ENCODE measurements around the gene UBLCP1. TPM values are rescaled to one million over a fixed set of nuclear protein-coding genes. Genes with fewer than 3 reads are reported as not detected.

Gene UBLCP1
- total and polyA plus RNA-seq, 2 donors (not counting 1 experiment from before 2014, with no cell fraction given) = 13.9 to 30.4 TPM

DNA sequence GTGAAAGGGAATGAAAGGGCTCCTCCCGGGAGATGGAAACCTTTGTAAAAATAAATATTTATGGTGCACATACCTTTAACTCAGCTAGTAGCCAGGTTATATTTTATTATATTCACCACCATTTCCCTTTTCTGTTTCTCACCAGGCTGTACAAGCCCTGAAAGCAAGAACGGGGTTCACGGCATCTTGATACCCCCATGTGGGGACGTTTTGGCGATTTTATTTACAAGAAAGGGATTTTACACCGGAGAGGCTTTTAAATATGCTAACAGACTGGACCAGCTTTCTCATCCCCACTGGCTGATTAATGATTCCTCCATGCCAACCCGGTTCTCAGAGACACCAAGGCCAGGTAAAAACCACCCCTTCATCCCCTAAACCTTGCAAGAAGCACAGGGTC lies 48.0 kb downstream of the UBLCP1 start:
- Histone ChIP-seq H4K20me1 (ENCODE audit: control insufficient read depth, extremely low read depth, insufficient read depth, low read length) (no peaks in the 10 kb centered on the region), H2AFZ (ENCODE audit: low read length) (no peak overlapping the region), H3K79me2 (ENCODE audit: control insufficient read depth, insufficient read depth, low read length) (no peaks in the 10 kb centered on the region), H3K4me1 (ENCODE audit: control insufficient read depth, extremely low read depth, insufficient read depth, low read length) (no peaks in the 10 kb centered on the region), H3K4me3 (replicated peaks in 1 of 4; ENCODE audit: control extremely low read depth in 1 of 4, insufficient read depth in 1 of 4, low read depth in 3 of 4, low read length in 4 of 4) (no peak overlapping the region), H3K9me3 (ENCODE audit: control insufficient read depth, insufficient read depth, low read depth, low read length) (no peaks in the 10 kb centered on the region), H3K9ac (ENCODE audit: insufficient read depth, low read length) (no peak overlapping the region), H3K27me3 (ENCODE audit: control insufficient read depth, insufficient read depth, low read length) (peaks cover 29% of the 10 kb centered on the region), H3K4me2 (ENCODE audit: extremely low read depth, insufficient read depth, low read length) (no peak overlapping the region), H3K27ac (ENCODE audit: insufficient read depth, low read length) (no peak overlapping the region), H3K36me3 (ENCODE audit: control insufficient read depth, insufficient read depth, low read length) (no peaks in the 10 kb centered on the region)
- no peak for DNase-seq (ENCODE audit: low read depth in 2 of 2)
- TF ChIP-seq, protein P1, sequence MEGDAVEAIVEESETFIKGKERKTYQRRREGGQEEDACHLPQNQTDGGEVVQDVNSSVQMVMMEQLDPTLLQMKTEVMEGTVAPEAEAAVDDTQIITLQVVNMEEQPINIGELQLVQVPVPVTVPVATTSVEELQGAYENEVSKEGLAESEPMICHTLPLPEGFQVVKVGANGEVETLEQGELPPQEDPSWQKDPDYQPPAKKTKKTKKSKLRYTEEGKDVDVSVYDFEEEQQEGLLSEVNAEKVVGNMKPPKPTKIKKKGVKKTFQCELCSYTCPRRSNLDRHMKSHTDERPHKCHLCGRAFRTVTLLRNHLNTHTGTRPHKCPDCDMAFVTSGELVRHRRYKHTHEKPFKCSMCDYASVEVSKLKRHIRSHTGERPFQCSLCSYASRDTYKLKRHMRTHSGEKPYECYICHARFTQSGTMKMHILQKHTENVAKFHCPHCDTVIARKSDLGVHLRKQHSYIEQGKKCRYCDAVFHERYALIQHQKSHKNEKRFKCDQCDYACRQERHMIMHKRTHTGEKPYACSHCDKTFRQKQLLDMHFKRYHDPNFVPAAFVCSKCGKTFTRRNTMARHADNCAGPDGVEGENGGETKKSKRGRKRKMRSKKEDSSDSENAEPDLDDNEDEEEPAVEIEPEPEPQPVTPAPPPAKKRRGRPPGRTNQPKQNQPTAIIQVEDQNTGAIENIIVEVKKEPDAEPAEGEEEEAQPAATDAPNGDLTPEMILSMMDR (conservative IDR thresholded peaks at IDR 0.05 in 1 of 2, IDR thresholded peaks at IDR 0.05 in 1 of 2; ENCODE audit: low read depth in 1 of 2, low read length in 2 of 2) = no peak
- TF ChIP-seq EZH2 (IDR thresholded peaks at IDR 0.05; ENCODE audit: low read length, missing control alignments) = no peak

DNA sequence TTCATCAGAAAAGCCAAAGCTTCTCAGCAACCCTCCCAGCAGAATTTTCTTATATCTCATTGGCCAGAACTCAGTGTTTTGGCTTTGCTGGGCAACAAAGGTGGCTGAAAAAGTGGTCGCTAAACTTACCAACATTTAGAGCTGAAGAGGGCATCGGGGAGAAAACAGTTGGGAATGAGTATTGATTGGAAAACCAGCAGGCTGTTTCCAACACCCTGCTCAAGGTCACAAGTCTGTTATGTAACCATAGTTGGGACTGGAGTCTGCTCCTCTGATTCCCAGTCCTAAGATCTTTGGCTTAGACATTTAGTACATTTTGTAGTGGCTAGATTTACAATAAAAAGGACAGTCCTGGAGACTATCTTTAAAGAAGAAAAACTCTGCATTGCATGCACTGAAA lies 50.1 kb downstream of the UBLCP1 start:
- no peaks in the 10 kb centered on the region for H3K9me3 ChIP-seq (ENCODE audit: control insufficient read depth, insufficient read depth, low read depth, low read length)
- H2AFZ ChIP-seq (ENCODE audit: low read length) = no peak overlapping the region
- H3K27ac ChIP-seq (ENCODE audit: insufficient read depth, low read length) = no peak overlapping the region
- H3K79me2 ChIP-seq (ENCODE audit: control insufficient read depth, insufficient read depth, low read length) = no peaks in the 10 kb centered on the region
- no peak for DNase-seq (ENCODE audit: low read depth in 2 of 2)
- peaks cover 20% of the 10 kb centered on the region for H3K27me3 ChIP-seq (ENCODE audit: control insufficient read depth, insufficient read depth, low read length)
- H3K4me3 ChIP-seq (replicated peaks in 1 of 4; ENCODE audit: control extremely low read depth in 1 of 4, insufficient read depth in 1 of 4, low read depth in 3 of 4, low read length in 4 of 4) = no peak overlapping the region
- TF ChIP-seq, protein P1 (conservative IDR thresholded peaks at IDR 0.05 in 1 of 2, IDR thresholded peaks at IDR 0.05 in 1 of 2; ENCODE audit: low read depth in 1 of 2, low read length in 2 of 2) = no peak
- no peak for TF ChIP-seq EZH2 (IDR thresholded peaks at IDR 0.05; ENCODE audit: low read length, missing control alignments)
- H3K36me3 ChIP-seq (ENCODE audit: control insufficient read depth, insufficient read depth, low read length) = no peaks in the 10 kb centered on the region
- no peaks in the 10 kb centered on the region for H3K4me1 ChIP-seq (ENCODE audit: control insufficient read depth, extremely low read depth, insufficient read depth, low read length)
- H3K9ac ChIP-seq (ENCODE audit: insufficient read depth, low read length) = no peak overlapping the region
- no peak overlapping the region for H3K4me2 ChIP-seq (ENCODE audit: extremely low read depth, insufficient read depth, low read length)
- no peaks in the 10 kb centered on the region for H4K20me1 ChIP-seq (ENCODE audit: control insufficient read depth, extremely low read depth, insufficient read depth, low read length)

DNA sequence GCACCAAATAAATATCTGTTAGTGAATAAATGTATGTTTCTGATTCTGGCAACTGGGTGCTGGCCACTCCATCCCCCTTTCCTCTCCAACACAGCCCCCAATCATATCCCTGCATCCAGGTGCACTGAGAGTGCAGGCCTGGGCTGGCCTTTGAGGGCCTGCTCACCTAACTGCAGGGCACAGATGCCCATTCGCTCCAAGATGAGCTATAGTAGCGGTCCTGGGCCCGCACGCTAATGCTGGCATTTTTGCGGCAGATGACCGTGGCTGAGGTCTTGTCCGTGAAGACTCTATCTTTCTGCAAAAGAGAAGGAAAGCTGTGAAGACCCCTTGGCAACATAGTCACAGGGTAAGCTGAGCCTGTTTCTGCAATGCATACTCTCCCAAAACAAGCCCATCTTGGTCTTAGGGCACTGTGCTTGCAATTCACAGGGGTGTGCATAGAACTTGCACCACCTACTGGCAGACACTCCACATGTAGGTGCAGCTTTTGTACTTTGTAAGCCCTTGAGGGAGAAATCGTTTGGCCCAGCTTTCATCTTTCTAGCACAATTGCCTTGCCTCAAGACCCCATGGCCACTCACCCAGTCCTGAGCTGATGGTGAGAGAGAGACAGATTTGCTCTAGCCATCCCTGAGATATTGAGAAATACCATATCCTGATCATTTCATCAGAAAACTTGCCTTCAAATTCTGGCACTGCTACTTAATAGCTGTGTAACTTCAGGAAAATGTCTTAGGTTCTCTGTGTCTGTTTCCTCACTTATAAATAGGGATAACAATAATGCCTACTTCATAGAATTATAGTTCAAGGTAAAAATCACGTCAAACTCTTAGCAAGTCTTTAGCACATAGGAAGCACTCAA lies 53.7 kb downstream of the UBLCP1 start:
- no peaks in the 10 kb centered on the region for H3K79me2 ChIP-seq (ENCODE audit: control insufficient read depth, insufficient read depth, low read length)
- DNase-seq (ENCODE audit: low read depth in 2 of 2) = peak; percentile 57 to 76
- no peaks in the 10 kb centered on the region for H4K20me1 ChIP-seq (ENCODE audit: control insufficient read depth, extremely low read depth, insufficient read depth, low read length)
- H2AFZ ChIP-seq (ENCODE audit: low read length) = no peak overlapping the region
- H3K4me1 ChIP-seq (ENCODE audit: control insufficient read depth, extremely low read depth, insufficient read depth, low read length) = no peaks in the 10 kb centered on the region
- TF ChIP-seq EZH2 (IDR thresholded peaks at IDR 0.05; ENCODE audit: low read length, missing control alignments) = no peak
- TF ChIP-seq, protein P1 (conservative IDR thresholded peaks at IDR 0.05 in 1 of 2, IDR thresholded peaks at IDR 0.05 in 1 of 2; ENCODE audit: low read depth in 1 of 2, low read length in 2 of 2) = peak; percentile 67 to 88
- H3K36me3 ChIP-seq (ENCODE audit: control insufficient read depth, insufficient read depth, low read length) = no peaks in the 10 kb centered on the region
- H3K27ac ChIP-seq (ENCODE audit: insufficient read depth, low read length) = no peak overlapping the region
- H3K4me3 ChIP-seq (replicated peaks in 1 of 4; ENCODE audit: control extremely low read depth in 1 of 4, insufficient read depth in 1 of 4, low read depth in 3 of 4, low read length in 4 of 4) = no peak overlapping the region
- no peak overlapping the region for H3K9ac ChIP-seq (ENCODE audit: insufficient read depth, low read length)
- no peaks in the 10 kb centered on the region for H3K9me3 ChIP-seq (ENCODE audit: control insufficient read depth, insufficient read depth, low read depth, low read length)
- peaks cover 7% of the 10 kb centered on the region for H3K27me3 ChIP-seq (ENCODE audit: control insufficient read depth, insufficient read depth, low read length)
- H3K4me2 ChIP-seq (ENCODE audit: extremely low read depth, insufficient read depth, low read length) = no peak overlapping the region

Measured in fibroblast of lung (primary cell).